Smooth muscle cell (in vitro differentiated cells): ENCODE data around the gene IFT20. TPM values are rescaled to one million over a fixed set of nuclear protein-coding genes. Genes with fewer than 3 reads are reported as not detected.

Source experiments
- DNase-seq: peaks from one replicate; lab custom pipeline; 2025; ENCODE audit not compliant: unreplicated experiment; lab: John Stamatoyannopoulos, UW
- H2AFZ ChIP-seq: fragments of 200-600 bp; sonication (generic); 2 replicates; pipeline ENCODE4 v1.6.0; 2016; ENCODE audit warnings: antibody characterized with exemption, low read depth, mild to moderate bottlenecking
- H3F3A ChIP-seq: fragments of 200-600 bp; sonication (generic); 2 replicates; pipeline ENCODE4 v1.6.0; 2017; ENCODE audit warnings: antibody characterized with exemption, low read depth
- H3K27ac ChIP-seq: fragments of 200-600 bp; sonication (generic); 2 replicates; pipeline ENCODE4 v1.5.1; 2016; ENCODE audit warnings: low read depth, mild to moderate bottlenecking
- H3K27me3 ChIP-seq: fragments of 200-600 bp; sonication (generic); 2 replicates; pipeline ENCODE4 v1.6.1; 2016; ENCODE audit warnings: low read depth, mild to moderate bottlenecking
- H3K36me3 ChIP-seq: fragments of 200-600 bp; sonication (generic); 2 replicates; pipeline ENCODE4 v1.5.1; 2016; ENCODE audit warnings: low read depth
- H3K4me1 ChIP-seq: fragments of 200-600 bp; sonication (generic); 2 replicates; pipeline ENCODE4 v1.5.1; 2016; ENCODE audit warnings: low read depth
- H3K4me2 ChIP-seq: fragments of 200-600 bp; sonication (generic); 2 replicates; pipeline ENCODE4 v1.6.0; 2016; ENCODE audit warnings: mild to moderate bottlenecking
- H3K4me3 ChIP-seq: fragments of 200-600 bp; sonication (generic); 2 replicates; pipeline ENCODE4 v1.5.1; 2016; ENCODE audit warnings: mild to moderate bottlenecking
- H3K79me2 ChIP-seq: fragments of 200-600 bp; sonication (generic); 2 replicates; pipeline ENCODE4 v1.6.0; 2016; ENCODE audit warnings: low read depth, mild to moderate bottlenecking
- H3K9ac ChIP-seq: fragments of 200-600 bp; sonication (generic); 2 replicates; pipeline ENCODE4 v1.6.0; 2016; ENCODE audit warnings: low read depth
- H3K9me3 ChIP-seq: fragments of 200-600 bp; sonication (generic); replicated peaks from 2 replicates; pipeline ENCODE4 v1.5.1; 2016; ENCODE audit warnings: low read depth
- H4K20me1 ChIP-seq: fragments of 200-600 bp; sonication (generic); 2 replicates; pipeline ENCODE4 v1.6.0; 2016; ENCODE audit warnings: low read depth
- WGBS: methylation state at CpG from one replicate; pipeline ENCODE4 v1.1.7; 2016; ENCODE audit warnings: low lambda C conversion rate; 5-methylcytosine and 5-hydroxymethylcytosine counted together
- polyA plus RNA-seq: library from polyadenylated mRNA; unstranded; fragments of >200 nt; fragmentation: Nextera tagmentation; extraction: Ambion mirVana; gene quantifications from 2 replicates; pipeline ENCODE4 v1.2.1, GENCODE V29; 2016
- total RNA-seq: library from RNA; depleted of rRNA; stranded (reverse); fragments of >200 nt; gene quantifications from 2 replicates; pipeline ENCODE4 v1.2.3, GENCODE V29; 2014
- TF ChIP-seq, protein P1 (sequence below): fragments of 200-600 bp; sonication (generic); IDR thresholded peaks from 2 replicates; pipeline ENCODE4 v1.5.1; 2017; ENCODE audit warnings: borderline replicate concordance, mild to moderate bottlenecking, antibody characterized with exemption; ENCODE audit not compliant: insufficient read depth, poor library complexity, severe bottlenecking

Gene IFT20
- total and polyA plus RNA-seq, 2 experiments from 2014 or later: 49.8 to 88.9 TPM

DNA sequence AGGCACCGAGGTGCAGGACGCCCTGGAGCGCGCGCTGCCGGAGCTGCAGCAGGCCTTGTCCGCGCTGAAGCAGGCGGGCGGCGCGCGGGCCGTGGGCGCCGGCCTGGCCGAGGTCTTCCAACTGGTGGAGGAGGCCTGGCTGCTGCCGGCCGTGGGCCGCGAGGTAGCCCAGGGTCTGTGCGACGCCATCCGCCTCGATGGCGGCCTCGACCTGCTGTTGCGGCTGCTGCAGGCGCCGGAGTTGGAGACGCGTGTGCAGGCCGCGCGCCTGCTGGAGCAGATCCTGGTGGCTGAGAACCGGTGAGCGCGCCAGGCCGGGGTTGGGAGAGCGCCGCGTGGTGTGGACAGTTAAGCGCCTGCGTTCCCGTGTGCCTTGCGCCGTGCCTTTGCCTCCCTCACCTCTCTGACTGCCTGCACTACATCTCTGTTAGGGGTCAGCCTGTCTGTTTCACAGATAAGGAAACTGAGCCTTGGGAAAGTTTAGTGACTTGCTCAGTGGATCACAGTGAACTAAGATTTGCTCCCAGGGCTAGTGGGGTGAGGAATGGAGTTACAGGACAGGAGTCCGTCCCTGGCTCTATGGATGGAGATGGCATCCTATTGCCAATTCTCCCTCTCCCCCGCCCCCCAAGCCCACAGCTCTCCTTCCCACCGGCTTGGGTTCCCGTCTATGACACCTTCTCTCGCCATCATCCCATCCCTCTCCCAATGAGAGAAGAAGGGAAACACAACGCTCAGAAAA lies 37.1 kb upstream of the IFT20 start:
- H3K36me3 ChIP-seq: no peaks in the 10 kb centered on the region
- peak overlapping the region; percentile 62 for H3K27ac ChIP-seq
- peak overlapping the region; percentile 94 for H3K4me2 ChIP-seq
- peaks cover 5% of the 10 kb centered on the region for H3F3A ChIP-seq
- TF ChIP-seq, protein P1, sequence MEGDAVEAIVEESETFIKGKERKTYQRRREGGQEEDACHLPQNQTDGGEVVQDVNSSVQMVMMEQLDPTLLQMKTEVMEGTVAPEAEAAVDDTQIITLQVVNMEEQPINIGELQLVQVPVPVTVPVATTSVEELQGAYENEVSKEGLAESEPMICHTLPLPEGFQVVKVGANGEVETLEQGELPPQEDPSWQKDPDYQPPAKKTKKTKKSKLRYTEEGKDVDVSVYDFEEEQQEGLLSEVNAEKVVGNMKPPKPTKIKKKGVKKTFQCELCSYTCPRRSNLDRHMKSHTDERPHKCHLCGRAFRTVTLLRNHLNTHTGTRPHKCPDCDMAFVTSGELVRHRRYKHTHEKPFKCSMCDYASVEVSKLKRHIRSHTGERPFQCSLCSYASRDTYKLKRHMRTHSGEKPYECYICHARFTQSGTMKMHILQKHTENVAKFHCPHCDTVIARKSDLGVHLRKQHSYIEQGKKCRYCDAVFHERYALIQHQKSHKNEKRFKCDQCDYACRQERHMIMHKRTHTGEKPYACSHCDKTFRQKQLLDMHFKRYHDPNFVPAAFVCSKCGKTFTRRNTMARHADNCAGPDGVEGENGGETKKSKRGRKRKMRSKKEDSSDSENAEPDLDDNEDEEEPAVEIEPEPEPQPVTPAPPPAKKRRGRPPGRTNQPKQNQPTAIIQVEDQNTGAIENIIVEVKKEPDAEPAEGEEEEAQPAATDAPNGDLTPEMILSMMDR: no peak
- peaks cover 19% of the 10 kb centered on the region for H3K79me2 ChIP-seq
- no peaks in the 10 kb centered on the region for H3K27me3 ChIP-seq
- peaks cover 43% of the 10 kb centered on the region for H4K20me1 ChIP-seq
- H2AFZ ChIP-seq: no peak overlapping the region
- no peak overlapping the region for H3K9ac ChIP-seq
- WGBS: 19% methylated on average over 26 of the region's 53 CpGs
- no peaks in the 10 kb centered on the region for H3K9me3 ChIP-seq
- DNase-seq: no peak
- peak overlapping the region; percentile 68 for H3K4me3 ChIP-seq
- H3K4me1 ChIP-seq: peaks cover 20% of the 10 kb centered on the region

DNA sequence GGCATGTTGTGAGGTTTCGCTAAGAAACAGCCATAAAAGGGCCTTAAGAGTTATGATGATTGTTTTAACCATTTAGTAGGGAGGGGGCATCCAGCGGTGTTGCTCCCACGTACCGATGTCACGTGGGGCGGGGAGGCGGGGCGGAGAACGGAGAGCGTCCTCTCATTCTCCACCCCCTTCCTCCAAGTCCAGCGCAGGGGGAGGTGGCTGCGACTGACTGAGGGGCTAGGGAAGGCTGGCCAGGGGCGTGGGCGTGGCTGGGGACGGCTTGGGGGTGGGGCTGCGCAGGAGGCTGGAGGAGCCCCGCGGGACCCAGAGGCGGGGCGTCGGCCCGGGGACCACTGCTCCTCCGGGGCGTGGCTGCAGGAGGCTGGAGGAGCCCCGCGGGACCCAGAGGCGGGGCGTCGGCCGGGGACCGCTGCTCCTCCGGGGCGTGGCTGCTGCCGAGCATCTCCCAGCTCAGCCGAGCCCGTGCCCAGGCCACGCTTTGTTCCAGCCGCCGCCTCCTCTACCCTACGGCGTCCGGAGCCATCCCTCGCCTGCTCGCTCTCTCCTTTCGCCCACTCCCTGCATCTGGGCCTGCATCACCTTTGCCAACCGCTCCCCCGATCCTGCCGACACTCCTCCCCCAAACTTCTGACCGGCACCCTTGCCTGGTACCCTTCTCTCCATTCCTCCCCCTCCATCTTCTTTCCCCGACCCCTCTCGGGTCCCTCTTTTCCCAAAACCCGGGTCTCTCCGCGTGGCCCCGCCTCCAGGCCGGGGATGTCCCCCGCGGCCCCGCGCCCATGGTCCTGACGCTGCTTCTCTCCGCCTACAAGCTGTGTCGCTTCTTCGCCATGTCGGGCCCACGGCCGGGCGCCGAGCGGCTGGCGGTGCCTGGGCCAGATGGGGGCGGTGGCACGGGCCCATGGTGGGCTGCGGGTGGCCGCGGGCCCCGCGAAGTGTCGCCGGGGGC lies 36.3 kb upstream of the IFT20 start, which contains the start of gene SARM1:
TSS of gene SARM1 (plus strand) at position 450 of the 958 bp plus-strand sequence. CDS start at position 789, 339 bp downstream.
- Histone ChIP-seq H3K4me3 (peak within 1 kb of the TSS; percentile 68), H3K27me3 (no peaks in the 10 kb centered on the region), H3K9me3 (no peaks in the 10 kb centered on the region), H3K9ac (peak within 1 kb of the TSS; percentile 39), H4K20me1 (peaks cover 38% of the 10 kb centered on the region), H3K79me2 (peaks cover 19% of the 10 kb centered on the region), H3K4me2 (peak within 1 kb of the TSS; percentile 94), H3K4me1 (peaks cover 20% of the 10 kb centered on the region), H3K27ac (peak within 1 kb of the TSS; percentile 67), H3F3A (peaks cover 5% of the 10 kb centered on the region), H2AFZ (peak within 1 kb of the TSS; percentile 72), H3K36me3 (no peaks in the 10 kb centered on the region)
- 3% methylated on average over 55 of the region's 80 CpGs for whole genome bisulfite sequencing
- TF ChIP-seq, protein P1: no peak
- DNase-seq: peak; percentile 84

DNA sequence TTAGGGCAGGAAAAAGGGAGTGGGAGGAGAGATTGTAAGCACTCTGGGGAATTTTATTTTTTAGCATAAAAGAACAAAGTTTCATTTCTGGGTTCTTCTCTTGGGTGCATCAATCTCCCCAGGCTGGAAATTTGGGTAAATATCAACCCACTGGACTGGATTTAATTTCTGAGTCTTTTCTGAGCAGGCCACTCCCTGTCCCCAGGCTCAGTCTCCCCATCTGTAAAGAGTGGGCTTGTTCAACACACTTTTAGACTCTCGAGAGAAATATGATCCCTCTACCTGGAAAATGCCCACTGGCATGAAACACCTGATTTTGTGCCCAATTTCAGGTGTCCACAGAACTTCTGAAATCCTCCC lies 35.5 kb upstream of the IFT20 start:
- 67% methylated on average over 1 of the region's 1 CpG for WGBS
- Histone ChIP-seq H3K27me3 (no peaks in the 10 kb centered on the region), H3K4me1 (peaks cover 20% of the 10 kb centered on the region), H3K27ac (peak overlapping the region; percentile 67), H3K9ac (peak overlapping the region; percentile 29), H3F3A (peaks cover 5% of the 10 kb centered on the region), H3K4me2 (peak overlapping the region; percentile 94), H4K20me1 (peaks cover 34% of the 10 kb centered on the region), H3K4me3 (peak overlapping the region; percentile 68), H3K36me3 (no peaks in the 10 kb centered on the region), H3K9me3 (no peaks in the 10 kb centered on the region), H2AFZ (no peak overlapping the region), H3K79me2 (peaks cover 19% of the 10 kb centered on the region)
- TF ChIP-seq, protein P1: no peak
- DNase-seq: no peak
